Measurements from ENCODE around the gene BLOC1S5.
"Not testable (repeated sequence)": the region's sequence is repeated elsewhere in the genome, so short reads cannot be mapped to it uniquely, and the experiment has no call there.

The BLOC1S5 gene

GRCh38 chr6:8080362-8081151, 16.4 kb upstream of the BLOC1S5 start:
- DNase-seq = no peak

GRCh38 chr6:8079126-8079525, 14.9 kb upstream of the BLOC1S5 start:
- no peak for DNase-seq

- DNase-seq = no peak
Observed at GRCh38 chr6:8077991-8078390, 13.8 kb upstream of the BLOC1S5 start.

- DNase-seq = no peak
Observed at GRCh38 chr6:8075704-8076103, 11.5 kb upstream of the BLOC1S5 start.

- no peak for DNase-seq
Observed at GRCh38 chr6:8075185-8075584, 11.0 kb upstream of the BLOC1S5 start.

- DNase-seq = no peak
Observed at GRCh38 chr6:8074213-8074612, 10.0 kb upstream of the BLOC1S5 start.

GRCh38 chr6:8073758-8074157, 9.6 kb upstream of the BLOC1S5 start:
- no peak for DNase-seq

GRCh38 chr6:8070718-8071117, 6.5 kb upstream of the BLOC1S5 start:
- no peak for DNase-seq

- no peak for DNase-seq
Observed at GRCh38 chr6:8069631-8070284, 5.6 kb upstream of the BLOC1S5 start.

- DNase-seq = no peak
Observed at GRCh38 chr6:8069151-8069550, 5.0 kb upstream of the BLOC1S5 start.

- DNase-seq = no peak
Observed at GRCh38 chr6:8066108-8066507, 1.9 kb upstream of the BLOC1S5 start.

- DNase-seq = no peak
Observed at GRCh38 chr6:8065519-8065911, 1.3 kb upstream of the BLOC1S5 start.

GRCh38 chr6:8064638-8065518, 689 bp upstream of the BLOC1S5 start:
- no peak for DNase-seq

GRCh38 chr6:8061736-8062135, 2.5 kb downstream of the BLOC1S5 start:
- DNase-seq = no peak

GRCh38 chr6:8060346-8060745, 3.8 kb downstream of the BLOC1S5 start:
- no peak for DNase-seq

GRCh38 chr6:8059129-8059528, 5.1 kb downstream of the BLOC1S5 start:
- DNase-seq = peak; percentile 46

GRCh38 chr6:8057793-8058192, 6.4 kb downstream of the BLOC1S5 start:
- no peak for DNase-seq

GRCh38 chr6:8057263-8057662, 6.9 kb downstream of the BLOC1S5 start:
- DNase-seq = no peak

- DNase-seq = no peak
Observed at GRCh38 chr6:8054276-8054675, 9.9 kb downstream of the BLOC1S5 start.

GRCh38 chr6:8047541-8048292, 16.5 kb downstream of the BLOC1S5 start:
- DNase-seq = no peak

- not testable (repeated sequence) for DNase-seq
Observed at GRCh38 chr6:8045769-8046168, 18.4 kb downstream of the BLOC1S5 start.

GRCh38 chr6:8043221-8043620, 21.0 kb downstream of the BLOC1S5 start:
- DNase-seq = no peak
